Measurements from ENCODE around the gene EGR4. TPM values are rescaled to one million over a fixed set of nuclear protein-coding genes. Genes with fewer than 3 reads are reported as not detected.

The EGR4 gene
- polyA plus RNA-seq, 4 donors, result not detected

- no peak for DNase-seq (ENCODE audit: low read depth in 4 of 4, low spot score in 2 of 4)
These were observed 39.9 kb downstream of the EGR4 start for GRCh38 chr2:73253400-73253799.

DNA sequence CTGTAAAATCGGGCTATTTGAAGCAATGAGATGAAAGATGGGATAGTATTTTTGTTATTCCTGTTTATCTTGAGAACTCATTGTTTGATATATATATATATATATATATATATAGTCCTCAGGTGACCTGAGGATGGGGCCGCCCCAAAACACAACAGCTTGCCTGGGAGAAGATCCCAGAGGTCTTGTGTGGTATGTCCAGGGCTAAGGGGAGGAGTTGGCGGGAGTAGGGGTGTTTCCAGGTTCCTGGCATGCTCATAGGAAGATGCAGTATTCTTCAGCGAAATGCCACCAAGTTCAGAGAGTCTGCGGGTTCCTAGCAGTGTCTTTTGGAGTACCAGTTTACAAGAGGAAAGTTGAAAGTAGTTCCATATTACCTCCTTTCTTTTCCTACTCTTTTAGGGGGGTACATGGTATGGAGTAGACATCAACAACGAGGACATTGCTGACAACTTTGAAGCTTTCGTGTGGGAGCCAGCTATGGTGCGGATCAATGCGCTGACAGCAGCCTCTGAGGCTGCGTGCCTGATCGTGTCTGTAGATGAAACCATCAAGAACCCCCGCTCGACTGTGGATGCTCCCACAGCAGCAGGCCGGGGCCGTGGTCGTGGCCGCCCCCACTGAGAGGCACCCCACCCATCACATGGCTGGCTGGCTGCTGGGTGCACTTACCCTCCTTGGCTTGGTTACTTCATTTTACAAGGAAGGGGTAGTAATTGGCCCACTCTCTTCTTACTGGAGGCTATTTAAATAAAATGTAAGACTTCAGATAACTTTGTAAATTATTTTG, 40.9 kb downstream of the EGR4 start:
- no peak for DNase-seq (ENCODE audit: low read depth in 4 of 4, low spot score in 2 of 4)

DNA sequence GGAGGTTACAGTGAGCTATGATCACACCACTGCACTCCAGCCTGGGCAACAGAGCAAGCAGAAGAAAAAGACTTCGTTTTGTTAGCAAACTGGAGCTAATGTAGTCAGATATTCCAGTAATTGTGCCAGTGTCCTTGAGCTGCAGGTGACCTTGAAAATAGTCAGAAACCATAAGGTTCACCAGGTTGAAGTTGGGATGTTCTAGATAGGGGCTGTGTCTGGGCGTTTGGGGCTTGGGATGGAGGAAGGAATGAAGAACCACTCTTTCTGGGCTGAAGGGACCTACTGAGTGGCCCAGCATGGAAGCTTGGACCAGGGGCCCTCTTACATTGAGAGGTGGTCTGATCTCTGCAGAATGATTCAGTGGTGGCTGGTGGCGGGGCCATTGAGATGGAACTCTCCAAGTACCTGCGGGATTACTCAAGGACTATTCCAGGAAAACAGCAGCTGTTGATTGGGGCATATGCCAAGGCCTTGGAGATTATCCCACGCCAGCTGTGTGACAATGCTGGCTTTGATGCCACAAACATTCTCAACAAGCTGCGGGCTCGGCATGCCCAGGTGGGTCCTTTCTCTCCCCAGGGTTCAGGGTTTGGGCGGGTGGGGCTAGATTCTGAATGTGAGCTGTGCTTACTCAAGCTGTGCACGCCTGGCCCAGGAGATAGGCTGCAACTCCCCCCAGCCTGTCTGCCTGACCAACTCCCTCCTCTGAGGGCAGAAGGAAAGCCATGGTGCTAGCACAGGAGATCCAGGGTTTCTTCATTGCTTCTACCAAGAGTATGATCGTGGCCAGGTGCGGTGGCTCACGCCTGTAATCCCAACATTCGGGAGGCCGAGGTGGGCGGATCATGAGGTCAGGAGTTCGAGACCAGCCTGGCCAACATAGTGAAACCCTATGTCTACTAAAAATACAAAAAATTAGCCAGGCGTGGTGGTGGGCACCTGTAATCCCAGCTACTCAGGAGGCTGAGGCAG, 42.2 kb downstream of the EGR4 start:
- no peak for DNase-seq (ENCODE audit: low read depth in 4 of 4, low spot score in 2 of 4)

DNA sequence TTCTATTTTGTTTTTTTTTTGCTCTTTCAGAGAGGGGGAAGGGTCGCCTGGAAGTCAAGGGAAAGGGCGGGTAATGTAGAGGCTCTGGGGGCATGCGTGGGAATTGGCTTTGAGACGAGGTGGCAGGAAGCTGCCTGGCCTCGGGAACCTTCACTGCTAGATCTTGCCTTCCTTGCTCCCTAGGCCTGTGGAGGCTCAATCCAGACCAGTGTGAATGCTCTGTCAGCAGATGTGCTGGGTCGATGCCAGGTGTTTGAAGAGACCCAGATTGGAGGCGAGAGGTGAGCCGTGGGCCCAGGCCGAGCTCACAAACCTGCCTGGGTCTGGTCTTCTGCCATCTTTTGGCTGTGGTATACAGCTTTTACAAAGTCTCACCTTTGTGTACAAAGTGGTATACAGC, 43.7 kb downstream of the EGR4 start:
- no peak for DNase-seq (ENCODE audit: low read depth in 4 of 4, low spot score in 2 of 4)

DNA sequence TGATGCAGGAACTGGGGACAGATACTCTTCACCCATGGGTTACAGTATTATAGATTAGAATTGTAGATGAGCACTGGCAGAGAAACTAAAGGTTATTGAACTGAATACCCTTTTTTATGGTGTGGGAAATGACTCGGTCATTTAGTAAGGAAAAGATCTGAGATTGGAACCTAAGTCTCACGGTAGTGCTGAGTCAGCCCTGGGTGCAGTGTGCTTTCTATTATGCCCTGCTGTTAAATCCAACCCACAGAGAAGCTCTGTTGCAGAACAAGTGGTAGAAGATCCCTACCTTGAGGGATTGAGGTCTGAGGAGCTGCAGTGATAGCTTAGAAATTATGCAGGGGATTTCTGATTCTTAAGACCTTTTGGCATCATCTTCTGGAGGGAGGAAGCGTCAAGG, 46.5 kb downstream of the EGR4 start:
- DNase-seq (ENCODE audit: low read depth in 4 of 4, low spot score in 2 of 4), result no peak

- no peak for DNase-seq (ENCODE audit: low read depth in 4 of 4, low spot score in 2 of 4)
These were observed 48.8 kb downstream of the EGR4 start for GRCh38 chr2:73244580-73244979.

- DNase-seq (ENCODE audit: low read depth in 4 of 4, low spot score in 2 of 4), result no peak
These were observed 49.3 kb downstream of the EGR4 start for GRCh38 chr2:73243884-73244570.

Other genes with a start within 250 kb of the EGR4 start
- gene SFXN5, start 221.8 kb downstream of the EGR4 start, polyA plus RNA-seq (ENCODE audit: insufficient read length in 4 of 4), result 10 to 100 TPM; 25.2 to 33.7 (median 27.5) TPM
- gene RAB11FIP5, start 180.6 kb downstream of the EGR4 start, polyA plus RNA-seq (ENCODE audit: insufficient read length in 4 of 4), result 10 to 100 TPM; 36.9 to 44.9 (median 41.2) TPM
- under 1 TPM in 2 of 4 donors, not detected in 2; 0.06 to 0.17 TPM for gene NOTO, start 91.0 kb downstream of the EGR4 start, polyA plus RNA-seq (ENCODE audit: insufficient read length in 4 of 4)
- gene SMYD5, start 79.3 kb downstream of the EGR4 start, polyA plus RNA-seq (ENCODE audit: insufficient read length in 4 of 4), result 10 to 100 TPM; 34.1 to 43.2 (median 38.2) TPM
- 10 to 100 TPM; 12.2 to 17.8 (median 14.4) TPM for gene PRADC1, start 60.3 kb downstream of the EGR4 start, polyA plus RNA-seq (ENCODE audit: insufficient read length in 4 of 4)
- gene CCT7, start 59.2 kb downstream of the EGR4 start, polyA plus RNA-seq (ENCODE audit: insufficient read length in 4 of 4), result 100 to 1,000 TPM; 235 to 265 (median 238) TPM
- gene FBXO41, start 9.1 kb downstream of the EGR4 start, polyA plus RNA-seq (ENCODE audit: insufficient read length in 4 of 4), result 1 to 10 TPM; 1.7 to 3.5 (median 2.4) TPM
- 10 to 100 TPM; 36.0 to 40.7 (median 39.3) TPM for gene ALMS1, start 92.3 kb upstream of the EGR4 start, polyA plus RNA-seq (ENCODE audit: insufficient read length in 4 of 4)

All from left renal cortex interstitium (tissue), 4 donors.